HG02763 (cell line): ENCODE data around the gene ZFY.
"Not testable (repeated sequence)": the region's sequence is repeated elsewhere in the genome, so short reads cannot be mapped to it uniquely, and the experiment has no call there.

Experiments used
- ATAC-seq: cut with Tn5 transposase; IDR thresholded peaks from one replicate; pipeline ENCODE4 v1.9.1; 2021; ENCODE audit warnings: mild to moderate bottlenecking, moderate library complexity; ENCODE audit not compliant: unreplicated experiment

ZFY gene

GRCh38 chrY:2972708-2973107 is 37.5 kb downstream of the ZFY start:
- ATAC-seq = no peak

GRCh38 chrY:2973110-2973751 is 38.0 kb downstream of the ZFY start:
- no peak for ATAC-seq

GRCh38 chrY:2979283-2979682 is 44.1 kb downstream of the ZFY start:
- ATAC-seq = no peak

GRCh38 chrY:2984491-2984890 is 49.3 kb downstream of the ZFY start:
- no peak for ATAC-seq

GRCh38 chrY:2987178-2987577 is 52.0 kb downstream of the ZFY start:
- not testable (repeated sequence) for ATAC-seq

GRCh38 chrY:2997369-2997768 is 62.2 kb downstream of the ZFY start:
- not testable (repeated sequence) for ATAC-seq

- ATAC-seq = no peak
These were observed 67.0 kb downstream of the ZFY start for GRCh38 chrY:3002190-3002589.

- no peak for ATAC-seq
These were observed 67.7 kb downstream of the ZFY start for GRCh38 chrY:3002680-3003515.

- ATAC-seq = no peak
These were observed 68.3 kb downstream of the ZFY start for GRCh38 chrY:3003516-3003830.

- no peak for ATAC-seq
These were observed 68.7 kb downstream of the ZFY start for GRCh38 chrY:3003846-3004245.

GRCh38 chrY:3006031-3006430 is 70.8 kb downstream of the ZFY start:
- ATAC-seq = not testable (repeated sequence)

GRCh38 chrY:3007967-3008366 is 72.8 kb downstream of the ZFY start:
- no peak for ATAC-seq

- no peak for ATAC-seq
These were observed 77.0 kb downstream of the ZFY start for GRCh38 chrY:3012226-3012625.

GRCh38 chrY:3016594-3016993 is 81.4 kb downstream of the ZFY start:
- ATAC-seq = no peak

- ATAC-seq = no peak
These were observed 83.4 kb downstream of the ZFY start for GRCh38 chrY:3018546-3018945.

GRCh38 chrY:3019584-3019983 is 84.4 kb downstream of the ZFY start:
- no peak for ATAC-seq

GRCh38 chrY:3021176-3021575 is 86.0 kb downstream of the ZFY start:
- ATAC-seq = no peak

GRCh38 chrY:3023606-3024005 is 88.4 kb downstream of the ZFY start:
- ATAC-seq = no peak

- ATAC-seq = no peak
These were observed 90.2 kb downstream of the ZFY start for GRCh38 chrY:3025357-3025756.
